ENCODE measurements around the gene GPR31. TPM values are rescaled to one million over a fixed set of nuclear protein-coding genes. Genes with fewer than 3 reads are reported as not detected.

GPR31 gene
- total and polyA plus RNA-seq, 7 donors, result 0.28 TPM; not detected in 6

- no peaks in the 10 kb centered on the region for H3K4me1 ChIP-seq
- H3K36me3 ChIP-seq, result no peaks in the 10 kb centered on the region
- H3K4me3 ChIP-seq, result no peak overlapping the region
- no peaks in the 10 kb centered on the region for H3K27me3 ChIP-seq
- no peak overlapping the region for H3K27ac ChIP-seq
- intact Hi-C loops (cut with DNase I), result no loop called here
- no peak for DNase-seq
- H3K9me3 ChIP-seq, result no peaks in the 10 kb centered on the region
- TF ChIP-seq EP300 (IDR thresholded peaks at IDR 0.05) (no peak), CTCF (IDR thresholded peaks at IDR 0.05) (no peak), POLR2A (IDR thresholded peaks at IDR 0.05) (no peak), POLR2AphosphoS5 (IDR thresholded peaks at IDR 0.05) (no peak)
- 33 to 75% methylated on average over 5 of the region's 5 CpGs for WGBS, 2 donors
Measured at GRCh38 chr6:167148997-167149396, 8.8 kb downstream of the GPR31 start.

- Histone ChIP-seq H3K36me3 (no peaks in the 10 kb centered on the region), H3K4me1 (no peaks in the 10 kb centered on the region), H3K27ac (no peak overlapping the region), H3K27me3 (no peaks in the 10 kb centered on the region), H3K4me3 (no peak overlapping the region), H3K9me3 (no peaks in the 10 kb centered on the region)
- DNase-seq, result no peak
- intact Hi-C loops (cut with DNase I), result no loop called here
- TF ChIP-seq CTCF (IDR thresholded peaks at IDR 0.05) (no peak), POLR2AphosphoS5 (IDR thresholded peaks at IDR 0.05) (no peak), EP300 (IDR thresholded peaks at IDR 0.05) (no peak), POLR2A (IDR thresholded peaks at IDR 0.05) (no peak)
Measured at GRCh38 chr6:167148021-167148420, 9.8 kb downstream of the GPR31 start.

GRCh38 chr6:167146977-167147376, 10.8 kb downstream of the GPR31 start:
- Histone ChIP-seq H3K27ac (no peak overlapping the region), H3K27me3 (no peaks in the 10 kb centered on the region), H3K4me3 (no peak overlapping the region), H3K9me3 (no peaks in the 10 kb centered on the region), H3K4me1 (peaks cover 0 to under 1% (median 0%) of the 10 kb centered on the region in 4 donors), H3K36me3 (no peaks in the 10 kb centered on the region)
- DNase-seq, result no peak
- intact Hi-C loops (cut with DNase I), result no loop called here
- WGBS, 2 donors, result 73 to 88% methylated on average over 16 of the region's 16 CpGs
- TF ChIP-seq POLR2AphosphoS5 (IDR thresholded peaks at IDR 0.05), result no peak
- no peak for TF ChIP-seq CTCF (IDR thresholded peaks at IDR 0.05)
- TF ChIP-seq EP300 (IDR thresholded peaks at IDR 0.05), result no peak
- no peak for TF ChIP-seq POLR2A (IDR thresholded peaks at IDR 0.05)

- Histone ChIP-seq H3K4me3 (no peak overlapping the region), H3K36me3 (no peaks in the 10 kb centered on the region), H3K4me1 (peaks cover 0 to 5% (median 2%) of the 10 kb centered on the region in 4 donors), H3K27me3 (no peaks in the 10 kb centered on the region), H3K9me3 (no peaks in the 10 kb centered on the region), H3K27ac (no peak overlapping the region)
- intact Hi-C loops (cut with DNase I), result no loop called here
- WGBS, 2 donors, result 83 to 88% methylated on average over 15 of the region's 15 CpGs
- DNase-seq, result no peak
- TF ChIP-seq CTCF (IDR thresholded peaks at IDR 0.05) (no peak), POLR2A (IDR thresholded peaks at IDR 0.05) (no peak), EP300 (IDR thresholded peaks at IDR 0.05) (no peak), POLR2AphosphoS5 (IDR thresholded peaks at IDR 0.05) (no peak)
Measured at GRCh38 chr6:167146135-167146534, 11.6 kb downstream of the GPR31 start.

- no peaks in the 10 kb centered on the region for H3K27me3 ChIP-seq
- H3K36me3 ChIP-seq, result no peaks in the 10 kb centered on the region
- peaks cover 0 to 12% (median 4%) of the 10 kb centered on the region in 4 donors for H3K4me1 ChIP-seq
- WGBS, 2 donors, result 92 to 94% methylated on average over 12 of the region's 12 CpGs
- intact Hi-C loops (cut with DNase I), result no loop called here
- no peak overlapping the region for H3K4me3 ChIP-seq
- H3K9me3 ChIP-seq, result no peaks in the 10 kb centered on the region
- TF ChIP-seq EP300 (IDR thresholded peaks at IDR 0.05) (no peak), POLR2AphosphoS5 (IDR thresholded peaks at IDR 0.05) (no peak), POLR2A (IDR thresholded peaks at IDR 0.05) (no peak), CTCF (IDR thresholded peaks at IDR 0.05) (no peak)
- no peak overlapping the region for H3K27ac ChIP-seq
- no peak for DNase-seq
Measured at GRCh38 chr6:167145461-167145860, 12.3 kb downstream of the GPR31 start.

All from sigmoid colon (tissue), 7 donors.